Thoracic aorta (tissue), 2 donors: ENCODE measurements around the gene PPIE. TPM values are rescaled to one million over a fixed set of nuclear protein-coding genes. Genes with fewer than 3 reads are reported as not detected.

Experiments
- ATAC-seq: fragments of 150-250 bp; one replicate; pipeline ENCODE4 v1.8.0; 2017; ENCODE audit warnings: low read depth; ENCODE audit not compliant: insufficient number of reproducible peaks, low FRiP score
- DNase-seq: peaks from one replicate; pipeline ENCODE4 v3.0.0-alpha.2; 2020; ENCODE audit warnings: low spot score
- H3K27ac ChIP-seq, 2 donors: fragments of 200-600 bp; sonication (generic); 1 replicate in 1 of 2; 2 replicates in 1 of 2; pipeline ENCODE4 v1.5.1; 2016; ENCODE audit warnings: mild to moderate bottlenecking in 2 of 2, moderate library complexity in 2 of 2
- H3K27me3 ChIP-seq: fragments of 200-600 bp; sonication (generic); replicated peaks from 2 replicates; pipeline ENCODE4 v1.6.0; 2016; ENCODE audit warnings: mild to moderate bottlenecking; ENCODE audit not compliant: insufficient read depth
- H3K36me3 ChIP-seq: fragments of 200-600 bp; sonication (generic); one replicate; pipeline ENCODE4 v1.5.1; 2016
- H3K4me1 ChIP-seq, 2 donors: fragments of 200-600 bp; sonication (generic); 1 replicate in 1 of 2; 2 replicates in 1 of 2; pipeline versions ENCODE4 v1.5.1 to v1.6.0; 2016; ENCODE audit warnings: low read depth in 2 of 2, mild to moderate bottlenecking in 1 of 2; ENCODE audit not compliant: control insufficient read depth in 1 of 2
- H3K4me3 ChIP-seq: fragments of 200-600 bp; sonication (generic); 2 replicates; pipeline ENCODE4 v1.5.1; 2016; ENCODE audit warnings: mild to moderate bottlenecking
- H3K9me3 ChIP-seq: fragments of 200-600 bp; sonication (generic); 2 replicates; pipeline ENCODE4 v1.5.1; 2016
- CTCF ChIP-seq: fragments of 200-600 bp; sonication (generic); IDR thresholded peaks from one replicate; pipeline ENCODE4 v1.5.1; 2019; ENCODE audit warnings: antibody characterized with exemption
- total RNA-seq, 2 donors: library from RNA; depleted of rRNA; stranded (reverse); fragments of >200 nt; gene quantifications; one replicate each; pipeline versions ENCODE4 v1.1.0 to v1.2.3, GENCODE V29; 2016

PPIE gene
- total RNA-seq, 2 donors from 2014 or later: 30.4 to 53.9 TPM

DNA sequence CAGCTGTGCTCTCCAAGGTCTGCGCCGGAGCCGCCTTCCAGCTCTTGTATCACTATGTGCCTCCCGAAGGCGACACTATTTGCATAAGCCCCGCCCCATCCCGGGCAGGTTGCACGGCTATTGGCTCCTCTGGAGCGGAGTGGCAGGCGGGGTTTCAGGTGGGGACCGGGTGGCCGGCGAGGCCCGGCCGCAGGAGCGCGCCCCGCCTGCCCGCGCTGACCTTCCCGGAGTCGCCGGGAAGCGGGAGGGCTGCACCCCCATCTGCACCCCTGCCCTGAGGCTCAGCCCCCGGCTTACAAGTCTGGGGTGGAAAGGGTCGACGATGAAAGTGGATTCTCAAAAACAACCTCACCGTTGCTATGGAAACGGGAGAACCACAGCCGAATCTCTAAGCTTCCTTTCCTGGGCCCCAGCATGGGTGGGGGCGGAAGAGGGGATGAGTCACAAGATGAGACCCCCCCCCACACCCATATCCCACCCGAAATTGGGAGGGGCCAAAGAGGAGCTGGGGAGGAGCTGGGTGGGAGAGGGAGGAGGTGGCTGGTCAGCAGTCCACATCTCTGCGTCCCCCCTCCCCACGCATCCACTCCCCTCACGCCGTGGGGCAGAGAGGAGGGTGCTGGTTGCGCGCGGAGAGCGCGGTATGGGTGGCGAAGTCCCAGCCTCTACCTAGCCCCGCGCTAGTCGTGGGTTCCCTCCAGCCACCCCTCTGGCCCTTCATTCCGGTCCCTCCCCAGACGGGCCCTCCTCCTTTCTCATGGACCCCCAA lies 47.1 kb upstream of the PPIE start, which contains the start of gene HPCAL4:
Gene HPCAL4 (minus strand): TSS at position 51 of the 769 bp plus-strand sequence. CDS start 6,830 bp downstream, outside the sequence.
- DNase-seq (peak; percentile 61), ATAC-seq (no peak)
- no peak for TF ChIP-seq CTCF
- no peaks in the 10 kb centered on the region for H3K9me3 ChIP-seq
- H3K27me3 ChIP-seq: peaks cover 6% of the 10 kb centered on the region
- peak within 1 kb of the TSS; percentile 73 for H3K4me3 ChIP-seq
- no peaks in the 10 kb centered on the region for H3K36me3 ChIP-seq
- peaks cover 14 to 22% of the 10 kb centered on the region in 2 donors for H3K4me1 ChIP-seq
- H3K27ac ChIP-seq: no peak within 1 kb of the TSS

- Histone ChIP-seq H3K4me3 (peak overlapping the region; percentile 73), H3K27ac (no peak overlapping the region), H3K9me3 (no peaks in the 10 kb centered on the region), H3K4me1 (peaks cover 14 to 22% of the 10 kb centered on the region in 2 donors), H3K36me3 (no peaks in the 10 kb centered on the region), H3K27me3 (peaks cover 6% of the 10 kb centered on the region)
- DNase-seq: no peak
- no peak for ATAC-seq
- no peak for TF ChIP-seq CTCF
These were observed 46.3 kb upstream of the PPIE start for GRCh38 chr1:39692152-39693074.

- ATAC-seq (no peak), DNase-seq (no peak)
- Histone ChIP-seq H3K9me3 (no peaks in the 10 kb centered on the region), H3K36me3 (no peaks in the 10 kb centered on the region), H3K4me1 (peaks cover 14 to 22% of the 10 kb centered on the region in 2 donors), H3K27ac (no peak overlapping the region), H3K4me3 (no peak overlapping the region), H3K27me3 (peaks cover 6% of the 10 kb centered on the region)
- no peak for TF ChIP-seq CTCF
These were observed 44.7 kb upstream of the PPIE start for GRCh38 chr1:39694026-39694425.

DNA sequence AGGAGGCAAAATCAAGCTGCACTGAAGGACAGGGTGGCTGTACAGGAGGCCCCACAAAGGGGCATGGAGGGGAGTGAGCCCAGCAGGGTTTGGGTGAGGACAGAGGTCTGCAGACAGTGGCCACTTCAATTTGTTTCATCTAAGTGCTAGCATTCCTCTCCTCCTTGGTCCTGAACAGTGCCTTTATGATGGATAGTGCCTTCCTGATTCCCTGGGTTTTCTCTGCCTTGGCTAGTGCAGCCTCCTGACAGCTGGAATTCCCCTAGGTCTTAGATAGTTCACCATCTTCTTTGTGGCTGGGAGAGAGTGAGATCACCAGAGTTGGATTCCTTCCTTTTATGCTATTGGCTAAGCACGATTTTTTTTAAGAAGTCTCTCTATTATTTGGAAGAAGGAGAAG lies 43.7 kb upstream of the PPIE start:
- no peaks in the 10 kb centered on the region for H3K36me3 ChIP-seq
- H3K9me3 ChIP-seq: no peaks in the 10 kb centered on the region
- no peak overlapping the region for H3K4me3 ChIP-seq
- no peak for ATAC-seq
- no peak for TF ChIP-seq CTCF
- H3K4me1 ChIP-seq: peaks cover 14 to 22% of the 10 kb centered on the region in 2 donors
- H3K27me3 ChIP-seq: no peaks in the 10 kb centered on the region
- no peak for DNase-seq
- no peak overlapping the region for H3K27ac ChIP-seq

GRCh38 chr1:39696448-39696847 lies 42.2 kb upstream of the PPIE start:
- no peaks in the 10 kb centered on the region for H3K27me3 ChIP-seq
- TF ChIP-seq CTCF: no peak
- H3K4me3 ChIP-seq: no peak overlapping the region
- no peak for ATAC-seq
- H3K36me3 ChIP-seq: no peaks in the 10 kb centered on the region
- DNase-seq: no peak
- peaks cover 10 to 27% of the 10 kb centered on the region in 2 donors for H3K4me1 ChIP-seq
- no peak overlapping the region for H3K27ac ChIP-seq
- no peaks in the 10 kb centered on the region for H3K9me3 ChIP-seq
